ENCODE results near the gene ROR1. TPM values are rescaled to one million over a fixed set of nuclear protein-coding genes. Genes with fewer than 3 reads are reported as not detected.
A peak's percentile ranks its signal among the peaks of the same experiment; 100 is the strongest.

The ROR1 gene
- total and polyA plus RNA-seq, 8 donors, result 25.5 to 95.8 (median 83.0) TPM

GRCh38 chr1:63891060-63891690, 117.4 kb downstream of the ROR1 start:
- H3K4me1 ChIP-seq, result no peaks in the 10 kb centered on the region
- ATAC-seq (no peak), DNase-seq (no peak)
- no peak overlapping the region for H3K4me3 ChIP-seq
- H3K27me3 ChIP-seq, result no peaks in the 10 kb centered on the region
- intact Hi-C loops (cut with DNase I), result no loop called here
- no peak overlapping the region for H3K27ac ChIP-seq
- H3K36me3 ChIP-seq, result no peaks in the 10 kb centered on the region
- H3K9me3 ChIP-seq, result no peaks in the 10 kb centered on the region
- TF ChIP-seq CTCF (IDR thresholded peaks at IDR 0.05), result no peak

GRCh38 chr1:63892632-63893395, 119.0 kb downstream of the ROR1 start:
- no peak overlapping the region for H3K27ac ChIP-seq
- ATAC-seq (peak; percentile 38), DNase-seq (no peak)
- H3K27me3 ChIP-seq, result no peaks in the 10 kb centered on the region
- H3K4me3 ChIP-seq, result no peak overlapping the region
- H3K4me1 ChIP-seq, result no peaks in the 10 kb centered on the region
- no peaks in the 10 kb centered on the region for H3K36me3 ChIP-seq
- no peaks in the 10 kb centered on the region for H3K9me3 ChIP-seq
- no peak for TF ChIP-seq CTCF (IDR thresholded peaks at IDR 0.05)
- intact Hi-C loops (cut with DNase I), result no loop called here

- TF ChIP-seq CTCF (IDR thresholded peaks at IDR 0.05), result no peak
- no peak for DNase-seq
Observed at GRCh38 chr1:63893976-63894375, 120.2 kb downstream of the ROR1 start.

GRCh38 chr1:63894627-63895265, 120.9 kb downstream of the ROR1 start:
- Histone ChIP-seq H3K27ac (no peak overlapping the region), H3K4me1 (no peaks in the 10 kb centered on the region), H3K27me3 (no peaks in the 10 kb centered on the region), H3K4me3 (no peak overlapping the region), H3K9me3 (no peaks in the 10 kb centered on the region), H3K36me3 (no peaks in the 10 kb centered on the region)
- no peak for TF ChIP-seq CTCF (IDR thresholded peaks at IDR 0.05)
- intact Hi-C loops (cut with DNase I), result no loop called here
- no peak for DNase-seq
- no peak for ATAC-seq

More at GRCh38 chr1:63893976-63894375, 120.2 kb downstream of the ROR1 start:
- Histone ChIP-seq H3K9me3 (no peaks in the 10 kb centered on the region), H3K4me3 (no peak overlapping the region), H3K36me3 (no peaks in the 10 kb centered on the region), H3K4me1 (no peaks in the 10 kb centered on the region), H3K27ac (no peak overlapping the region), H3K27me3 (no peaks in the 10 kb centered on the region)
- no peak for ATAC-seq
- intact Hi-C loops (cut with DNase I), result no loop called here

- no peak for ATAC-seq
- DNase-seq, result no peak
- no peak overlapping the region for H3K27ac ChIP-seq
- H3K27me3 ChIP-seq, result no peaks in the 10 kb centered on the region
- no peaks in the 10 kb centered on the region for H3K4me1 ChIP-seq
- no peak for TF ChIP-seq CTCF (IDR thresholded peaks at IDR 0.05)
- H3K36me3 ChIP-seq, result no peaks in the 10 kb centered on the region
- no peaks in the 10 kb centered on the region for H3K9me3 ChIP-seq
- intact Hi-C loops (cut with DNase I), result no loop called here
- H3K4me3 ChIP-seq, result no peak overlapping the region
Observed at GRCh38 chr1:63896755-63897154, 122.9 kb downstream of the ROR1 start.
